ENCODE measurements around the gene NWD2.

DNA sequence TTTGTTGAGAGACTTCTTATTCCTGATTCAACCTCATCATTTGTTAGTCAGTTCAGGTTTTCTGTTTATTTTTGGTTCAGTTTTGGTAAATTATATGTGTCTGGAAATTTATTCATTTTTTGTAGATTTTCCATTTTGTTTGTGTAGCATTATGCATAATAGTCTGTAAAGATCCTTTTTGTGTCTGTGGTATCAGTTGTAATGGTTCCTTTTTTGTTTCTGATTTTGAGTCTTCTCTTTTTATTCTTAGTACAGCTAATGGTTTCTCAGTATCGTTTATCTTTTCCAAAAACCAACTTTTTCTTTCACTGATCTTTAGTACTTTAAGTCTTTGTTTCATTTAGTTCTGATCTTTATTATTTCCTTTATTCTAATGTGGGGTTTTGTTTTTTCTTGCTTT lies 61.4 kb downstream of the NWD2 start:
- TF ChIP-seq, protein P1, sequence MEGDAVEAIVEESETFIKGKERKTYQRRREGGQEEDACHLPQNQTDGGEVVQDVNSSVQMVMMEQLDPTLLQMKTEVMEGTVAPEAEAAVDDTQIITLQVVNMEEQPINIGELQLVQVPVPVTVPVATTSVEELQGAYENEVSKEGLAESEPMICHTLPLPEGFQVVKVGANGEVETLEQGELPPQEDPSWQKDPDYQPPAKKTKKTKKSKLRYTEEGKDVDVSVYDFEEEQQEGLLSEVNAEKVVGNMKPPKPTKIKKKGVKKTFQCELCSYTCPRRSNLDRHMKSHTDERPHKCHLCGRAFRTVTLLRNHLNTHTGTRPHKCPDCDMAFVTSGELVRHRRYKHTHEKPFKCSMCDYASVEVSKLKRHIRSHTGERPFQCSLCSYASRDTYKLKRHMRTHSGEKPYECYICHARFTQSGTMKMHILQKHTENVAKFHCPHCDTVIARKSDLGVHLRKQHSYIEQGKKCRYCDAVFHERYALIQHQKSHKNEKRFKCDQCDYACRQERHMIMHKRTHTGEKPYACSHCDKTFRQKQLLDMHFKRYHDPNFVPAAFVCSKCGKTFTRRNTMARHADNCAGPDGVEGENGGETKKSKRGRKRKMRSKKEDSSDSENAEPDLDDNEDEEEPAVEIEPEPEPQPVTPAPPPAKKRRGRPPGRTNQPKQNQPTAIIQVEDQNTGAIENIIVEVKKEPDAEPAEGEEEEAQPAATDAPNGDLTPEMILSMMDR (IDR thresholded peaks at IDR 0.05): no peak
- TF ChIP-seq POLR2A (IDR thresholded peaks at IDR 0.05): no peak

Data from adrenal gland (tissue), 5 donors.